OCI-LY7 (cell line): Measurements from ENCODE around the gene SIRT3.

Experiments
- CTCF ChIP-seq: fragments of 200-600 bp; sonication (generic); conservative IDR thresholded peaks from 2 replicates; pipeline ENCODE4 v1.5.1; 2014; ENCODE audit warnings: mild to moderate bottlenecking, antibody characterized with exemption, low read length, moderate library complexity, mixed read lengths
- EZH2phosphoT487 ChIP-seq: fragments of 200-600 bp; sonication (generic); IDR thresholded peaks from 2 replicates; pipeline ENCODE4 v1.6.1; 2018; ENCODE audit warnings: low read depth, borderline replicate concordance, mild to moderate bottlenecking, mixed run types, antibody characterized with exemption, low read length, moderate library complexity, mixed read lengths

- TF ChIP-seq CTCF (peak; percentile 91), EZH2phosphoT487 (no peak)
Observed at GRCh38 chr11:250740-251299, 14.7 kb upstream of the SIRT3 start.
